Panc1 (cell line): ENCODE results near the gene STAP1. TPM values are rescaled to one million over a fixed set of nuclear protein-coding genes. Genes with fewer than 3 reads are reported as not detected.

Experiments
- ATAC-seq: fragments of 200-7000 bp; cut with Tn5 transposase; 2 replicates; pipeline ENCODE4 v1.9.1; 2020; ENCODE audit warnings: mild to moderate bottlenecking, moderate library complexity
- BruUV-seq: library from RNA; stranded (reverse); fragments of 400-500 nt; replicated peaks from 2 replicates; lab custom pipeline; 2021; lab: Mats Ljungman, UMichigan
- CTCF ChIA-PET: fragments of 300-600 bp; sonication (Branson Sonifier 250); formaldehyde crosslinking; loops from one replicate; lab custom pipeline; 2022; ENCODE audit warnings: antibody characterized with exemption; lab: Charles Lee
- POLR2A ChIA-PET: fragments of 300-600 bp; sonication (Branson Sonifier 250); formaldehyde crosslinking; loops from one replicate; lab custom pipeline; 2022; ENCODE audit warnings: antibody characterized with exemption; lab: Charles Lee
- DNase-seq: peaks from one replicate; pipeline ENCODE4 v3.0.0-alpha.2; 2010; ENCODE audit warnings: low read depth, low spot score
- H3K27ac ChIP-seq: 2 replicates; pipeline ENCODE4 v1.5.1; 2011; ENCODE audit warnings: mild to moderate bottlenecking, low read length, inconsistent platforms
- H3K27me3 ChIP-seq: fragments of 200-500 bp; sonication (Bioruptor generic); 2 replicates; pipeline ENCODE4 v1.6.0; 2014; ENCODE audit warnings: low read length, inconsistent platforms; ENCODE audit not compliant: control insufficient read depth, insufficient read depth
- H3K36me3 ChIP-seq: fragments of 200-500 bp; sonication (Bioruptor generic); 2 replicates; pipeline ENCODE4 v1.5.1; 2014; ENCODE audit warnings: inconsistent platforms, mild to moderate bottlenecking, low read length, moderate library complexity; ENCODE audit not compliant: control insufficient read depth, insufficient read depth
- H3K4me1 ChIP-seq: 2 replicates; pipeline ENCODE4 v1.5.1; 2011; ENCODE audit warnings: inconsistent platforms, mild to moderate bottlenecking, low read length, moderate library complexity; ENCODE audit not compliant: control insufficient read depth, insufficient read depth
- H3K4me3 ChIP-seq, 2 experiments: 2 replicates each; pipeline ENCODE4 v1.5.1; 2011 to 2012; ENCODE audit warnings: low read depth in 2 of 2, low read length in 2 of 2, mild to moderate bottlenecking in 2 of 2, inconsistent platforms in 1 of 2, moderate library complexity in 1 of 2
- H3K9me3 ChIP-seq: fragments of 200-500 bp; sonication (Bioruptor generic); 2 replicates; pipeline ENCODE4 v1.5.1; 2014; ENCODE audit warnings: low read depth, mild to moderate bottlenecking, inconsistent platforms, low read length, moderate library complexity; ENCODE audit not compliant: control insufficient read depth, insufficient read depth
- CTCF ChIP-seq: fragments of 450-650 bp; IDR thresholded peaks from 2 replicates; pipeline ENCODE4 v1.5.1; 2017; ENCODE audit warnings: mild to moderate bottlenecking
- POLR2AphosphoS5 ChIP-seq: IDR thresholded peaks from 2 replicates; pipeline ENCODE4 v1.6.1; 2012; ENCODE audit warnings: mild to moderate bottlenecking, low read depth, low read length, moderate library complexity
- REST ChIP-seq, 2 experiments: IDR thresholded peaks; 2 replicates each; pipeline ENCODE4 v1.6.1; 2011 to 2012; ENCODE audit warnings: low read depth in 2 of 2, control low read depth in 1 of 2, low read length in 1 of 2, mild to moderate bottlenecking in 1 of 2, moderate library complexity in 1 of 2; ENCODE audit not compliant: insufficient read depth in 1 of 2
- SIN3A ChIP-seq: IDR thresholded peaks from 2 replicates; pipeline ENCODE4 v1.6.1; 2012; ENCODE audit warnings: low read depth, mild to moderate bottlenecking, low read length, moderate library complexity, borderline replicate concordance; ENCODE audit not compliant: insufficient read depth
- TCF7L2 ChIP-seq: IDR thresholded peaks from 2 replicates; pipeline ENCODE4 v1.6.1; 2011; ENCODE audit warnings: mild to moderate bottlenecking, low read depth, low read length, inconsistent platforms
- in situ Hi-C: cut with HindIII; loops from 2 replicates; pipeline ENCODE4 v1.10.0; 2016; ENCODE audit warnings: low sequenced_read_pairs, low pct_unique_long_range_greater_than_20kb
- intact Hi-C: fragments of 100-400 bp; cut with micrococcal nuclease; formaldehyde crosslinking; loops from one replicate; pipeline ENCODE4 v1.10.0; 2022; ENCODE audit not compliant: unreplicated experiment
- total RNA-seq: library from RNA; stranded (reverse); gene quantifications from one replicate; pipeline ENCODE4 v1.2.1, GENCODE V29; 2021; ENCODE audit not compliant: unreplicated experiment

The STAP1 gene
- total RNA-seq, 1 experiment from 2014 or later = not detected

GRCh38 chr4:67549123-67549522, 9.4 kb upstream of the STAP1 start:
- CTCF ChIA-PET = no interaction called here
- no TSS peak for BruUV-seq
- no peak for DNase-seq
- Histone ChIP-seq H3K36me3 (peaks cover 4% of the 10 kb centered on the region; the same call in 1 of the 2 replicates), H3K27ac (no peak overlapping the region), H3K27me3 (no peaks in the 10 kb centered on the region), H3K4me3 (no peak overlapping the region), H3K9me3 (no peaks in the 10 kb centered on the region), H3K4me1 (peaks cover 3% of the 10 kb centered on the region; the same call in 1 of the 2 replicates)
- in situ Hi-C loops = no loop called here
- intact Hi-C loops = loop anchor here (5.0 kb wide), 2 partner anchors 363 to 628 kb away; no protein-coding TSS in a partner anchor
- TF ChIP-seq CTCF = peak; percentile 41; the same call in 1 of the 2 replicates
- TF ChIP-seq TCF7L2 = no peak
- ATAC-seq = no peak
- POLR2A ChIA-PET = no interaction called here

DNA sequence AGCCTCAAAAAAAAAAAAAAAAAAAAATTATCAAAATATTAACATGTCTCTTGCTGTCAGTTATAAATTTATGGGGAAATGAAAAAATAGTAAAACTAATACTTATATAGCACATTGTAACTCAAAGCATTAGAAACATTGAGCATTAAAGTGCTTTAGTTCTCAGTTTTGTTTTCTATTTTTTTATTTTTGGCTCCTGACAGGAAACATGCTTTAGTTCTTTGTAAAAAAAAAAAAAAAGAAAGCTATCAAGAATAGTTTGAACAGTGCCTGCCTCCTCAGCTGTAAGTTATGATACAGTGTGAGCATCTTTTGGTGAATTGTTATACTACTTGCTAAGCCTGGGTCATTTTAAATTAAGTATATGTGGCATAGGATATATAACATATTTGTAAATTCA, 8.1 kb upstream of the STAP1 start:
- no TSS peak for BruUV-seq
- no peak overlapping the region for H3K4me3 ChIP-seq
- no peak for DNase-seq
- CTCF ChIA-PET = interaction anchor here (0.7 kb wide), 2 partner anchors 145 to 177 kb away, joined by 3 to 8 read pairs; no protein-coding TSS in a partner anchor
- no peak for TF ChIP-seq TCF7L2
- no peak for TF ChIP-seq POLR2AphosphoS5
- no peak for TF ChIP-seq CTCF
- TF ChIP-seq REST (IDR thresholded peaks at IDR 0.05; ENCODE audit: insufficient read depth in 1 of 2, low read depth in 2 of 2, low read length in 1 of 2) = no peak
- no peak for TF ChIP-seq SIN3A
- no peaks in the 10 kb centered on the region for H3K27me3 ChIP-seq
- no peak for ATAC-seq
- no peak overlapping the region for H3K27ac ChIP-seq
- in situ Hi-C loops (no loop called here), intact Hi-C loops (no loop called here)
- H3K36me3 ChIP-seq = no peaks in the 10 kb centered on the region
- H3K4me1 ChIP-seq = peaks cover 3% of the 10 kb centered on the region; the same call in 1 of the 2 replicates
- POLR2A ChIA-PET = interaction anchor here (0.7 kb wide), 1 partner anchor 387 kb away, joined by 4 read pairs; no protein-coding TSS in a partner anchor
- no peaks in the 10 kb centered on the region for H3K9me3 ChIP-seq
